ENCODE data around the gene C10orf105.

- no peak for TF ChIP-seq CTCF (IDR thresholded peaks at IDR 0.05)
- TF ChIP-seq POLR2A (IDR thresholded peaks at IDR 0.05) = no peak
Observed at GRCh38 chr10:71767420-71768035, 48.0 kb upstream of the C10orf105 start.

Measured in heart left ventricle (tissue), 13 donors.